AG09309 (cell line): Measurements from ENCODE around the gene KMT2C.

Experiments
- DNase-seq: peaks from one replicate; pipeline ENCODE4 v3.0.0-alpha.2; 2010; ENCODE audit warnings: low read depth
- H3K4me3 ChIP-seq: 2 replicates; pipeline ENCODE4 v1.5.1; 2011; ENCODE audit warnings: mild to moderate bottlenecking, low read depth, low read length, moderate library complexity; ENCODE audit not compliant: control insufficient read depth
- TF ChIP-seq, protein P1 (sequence below): IDR thresholded peaks from 2 replicates; pipeline ENCODE4 v1.5.1; 2011; ENCODE audit warnings: mild to moderate bottlenecking, low read depth, low read length, inconsistent platforms; ENCODE audit not compliant: insufficient read depth, control insufficient read depth; ENCODE audit errors: missing control alignments

KMT2C gene

GRCh38 chr7:152112829-152113228, 323.0 kb downstream of the KMT2C start:
- TF ChIP-seq, protein P1, sequence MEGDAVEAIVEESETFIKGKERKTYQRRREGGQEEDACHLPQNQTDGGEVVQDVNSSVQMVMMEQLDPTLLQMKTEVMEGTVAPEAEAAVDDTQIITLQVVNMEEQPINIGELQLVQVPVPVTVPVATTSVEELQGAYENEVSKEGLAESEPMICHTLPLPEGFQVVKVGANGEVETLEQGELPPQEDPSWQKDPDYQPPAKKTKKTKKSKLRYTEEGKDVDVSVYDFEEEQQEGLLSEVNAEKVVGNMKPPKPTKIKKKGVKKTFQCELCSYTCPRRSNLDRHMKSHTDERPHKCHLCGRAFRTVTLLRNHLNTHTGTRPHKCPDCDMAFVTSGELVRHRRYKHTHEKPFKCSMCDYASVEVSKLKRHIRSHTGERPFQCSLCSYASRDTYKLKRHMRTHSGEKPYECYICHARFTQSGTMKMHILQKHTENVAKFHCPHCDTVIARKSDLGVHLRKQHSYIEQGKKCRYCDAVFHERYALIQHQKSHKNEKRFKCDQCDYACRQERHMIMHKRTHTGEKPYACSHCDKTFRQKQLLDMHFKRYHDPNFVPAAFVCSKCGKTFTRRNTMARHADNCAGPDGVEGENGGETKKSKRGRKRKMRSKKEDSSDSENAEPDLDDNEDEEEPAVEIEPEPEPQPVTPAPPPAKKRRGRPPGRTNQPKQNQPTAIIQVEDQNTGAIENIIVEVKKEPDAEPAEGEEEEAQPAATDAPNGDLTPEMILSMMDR, result no peak
- no peak for DNase-seq
- H3K4me3 ChIP-seq, result no peak overlapping the region

GRCh38 chr7:152108359-152108758, 327.4 kb downstream of the KMT2C start:
- no peak overlapping the region for H3K4me3 ChIP-seq
- DNase-seq, result no peak
- TF ChIP-seq, protein P1, result no peak

DNA sequence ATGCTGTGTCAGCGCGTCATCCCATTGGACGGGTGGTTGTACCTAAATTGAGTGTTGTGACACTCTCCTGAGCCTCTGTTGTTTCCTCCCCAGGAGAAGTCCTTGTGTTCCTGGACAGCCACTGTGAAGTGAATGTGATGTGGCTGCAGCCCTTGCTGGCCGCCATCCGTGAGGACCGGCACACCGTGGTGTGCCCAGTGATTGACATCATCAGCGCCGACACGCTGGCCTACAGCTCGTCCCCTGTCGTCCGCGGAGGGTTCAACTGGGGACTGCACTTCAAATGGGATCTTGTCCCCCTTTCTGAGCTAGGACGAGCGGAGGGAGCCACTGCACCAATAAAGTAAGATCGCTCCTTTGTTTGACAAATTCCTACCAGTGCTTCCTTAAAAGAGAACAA, 327.9 kb downstream of the KMT2C start:
- TF ChIP-seq, protein P1, result no peak
- DNase-seq, result no peak
- no peak overlapping the region for H3K4me3 ChIP-seq

GRCh38 chr7:152106990-152107389, 328.8 kb downstream of the KMT2C start:
- DNase-seq, result no peak
- H3K4me3 ChIP-seq, result no peak overlapping the region

GRCh38 chr7:152105205-152105604, 330.6 kb downstream of the KMT2C start:
- TF ChIP-seq, protein P1, result no peak
- DNase-seq, result no peak
- H3K4me3 ChIP-seq, result no peak overlapping the region

More at GRCh38 chr7:152106990-152107389, 328.8 kb downstream of the KMT2C start:
- TF ChIP-seq, protein P1, result no peak

- H3K4me3 ChIP-seq, result no peak overlapping the region
- TF ChIP-seq, protein P1, result no peak
- no peak for DNase-seq
Observed at GRCh38 chr7:152103691-152104090, 332.1 kb downstream of the KMT2C start.

DNA sequence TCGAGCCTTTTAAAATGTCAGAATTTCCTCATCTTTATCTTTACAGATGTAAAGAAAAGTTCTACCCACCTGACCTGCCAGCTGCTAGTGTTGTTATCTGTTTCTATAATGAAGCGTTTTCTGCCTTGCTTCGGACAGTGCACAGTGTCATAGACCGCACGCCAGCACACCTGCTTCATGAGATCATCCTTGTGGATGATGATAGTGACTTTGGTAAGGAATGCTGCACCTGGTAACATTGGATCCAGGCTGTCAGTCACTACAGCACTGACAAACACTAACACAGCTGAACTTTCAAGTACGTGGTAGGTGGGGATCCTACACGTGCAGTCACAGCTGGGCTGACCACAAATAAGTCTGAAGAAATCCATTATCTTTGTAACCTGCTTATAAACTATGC, 332.7 kb downstream of the KMT2C start:
- H3K4me3 ChIP-seq, result no peak overlapping the region
- TF ChIP-seq, protein P1, result no peak
- no peak for DNase-seq
